A549 (cell line): ENCODE measurements around the gene TBX15.

ENCODE experiments used
- CEBPB ChIP-seq, 2 experiments: fragments of >200 bp in 1 of 2; sonication (Bioruptor Twin) in 1 of 2; formaldehyde crosslinking in 1 of 2; IDR thresholded peaks; 2 replicates each; pipeline ENCODE4 v1.6.1; 2012 to 2016
- EHF ChIP-seq: fragments of 250-450 bp; sonication (Bioruptor Pico); IDR thresholded peaks from 2 replicates; pipeline ENCODE4 v1.5.0; 2020; ENCODE audit warnings: mild to moderate bottlenecking
- FOSL2 ChIP-seq, 2 experiments: fragments of 450-650 bp in 1 of 2; fragments of >200 bp in 1 of 2; sonication (Bioruptor Twin) in 1 of 2; formaldehyde crosslinking; IDR thresholded peaks; 2 replicates each; pipeline versions ENCODE4 v1.5.0 to v1.6.1; 2016 to 2020; ENCODE audit warnings: mild to moderate bottlenecking in 1 of 2, moderate library complexity in 1 of 2
- MYC ChIP-seq: IDR thresholded peaks from 2 replicates; pipeline ENCODE4 v1.6.1; 2012; ENCODE audit warnings: mild to moderate bottlenecking, inconsistent platforms, low read length, improper control_type of control experiment, borderline replicate concordance
- NR3C1 ChIP-seq: fragments of >200 bp; sonication (Bioruptor Twin); formaldehyde crosslinking; IDR thresholded peaks from 3 replicates; pipeline ENCODE4 v1.6.1; 2017
- POLR2A ChIP-seq: IDR thresholded peaks from 2 replicates; pipeline ENCODE4 v1.6.1; 2012; ENCODE audit warnings: mild to moderate bottlenecking, low read length
- RAD21 ChIP-seq, 2 experiments: fragments of >200 bp in 1 of 2; sonication (Bioruptor Twin) in 1 of 2; formaldehyde crosslinking in 1 of 2; IDR thresholded peaks in 1 of 2; conservative IDR thresholded peaks in 1 of 2; 2 replicates in 1 of 2; 3 replicates in 1 of 2; pipeline ENCODE4 v1.6.1; 2012 to 2018; ENCODE audit warnings: inconsistent platforms in 1 of 2
- SMC3 ChIP-seq: fragments of >200 bp; sonication (Bioruptor Twin); formaldehyde crosslinking; IDR thresholded peaks from 3 replicates; pipeline ENCODE4 v1.6.1; 2018; ENCODE audit warnings: inconsistent platforms
- TP53 ChIP-seq: fragments of 250-450 bp; sonication (Bioruptor Pico); IDR thresholded peaks from 2 replicates; pipeline ENCODE4 v1.5.0; 2021; ENCODE audit warnings: mild to moderate bottlenecking, moderate library complexity
- ZFP36 ChIP-seq: fragments of 450-650 bp; IDR thresholded peaks from 2 replicates; pipeline ENCODE4 v1.6.1; 2014; ENCODE audit warnings: borderline replicate concordance; ENCODE audit not compliant: partially characterized antibody
- TF ChIP-seq, protein P1 (sequence below): fragments of >200 bp; sonication (Bioruptor Twin); formaldehyde crosslinking; IDR thresholded peaks from 3 replicates; pipeline ENCODE4 v1.5.1; 2016
- TF ChIP-seq, protein P2 (sequence below): fragments of 450-650 bp; IDR thresholded peaks from 2 replicates; pipeline ENCODE4 v1.6.1; 2014; ENCODE audit warnings: antibody characterized with exemption
- TF ChIP-seq, protein P3 (sequence below): fragments of 200-600 bp; sonication (generic); IDR thresholded peaks from 2 replicates; pipeline ENCODE4 v1.6.1; 2016; ENCODE audit warnings: antibody characterized with exemption, mild to moderate bottlenecking, moderate library complexity
- TF ChIP-seq, protein P4 (sequence below): fragments of 250-450 bp; sonication (Bioruptor Pico); IDR thresholded peaks from 2 replicates; pipeline ENCODE4 v1.5.0; 2021; ENCODE audit warnings: mild to moderate bottlenecking, moderate library complexity, borderline replicate concordance

DNA sequence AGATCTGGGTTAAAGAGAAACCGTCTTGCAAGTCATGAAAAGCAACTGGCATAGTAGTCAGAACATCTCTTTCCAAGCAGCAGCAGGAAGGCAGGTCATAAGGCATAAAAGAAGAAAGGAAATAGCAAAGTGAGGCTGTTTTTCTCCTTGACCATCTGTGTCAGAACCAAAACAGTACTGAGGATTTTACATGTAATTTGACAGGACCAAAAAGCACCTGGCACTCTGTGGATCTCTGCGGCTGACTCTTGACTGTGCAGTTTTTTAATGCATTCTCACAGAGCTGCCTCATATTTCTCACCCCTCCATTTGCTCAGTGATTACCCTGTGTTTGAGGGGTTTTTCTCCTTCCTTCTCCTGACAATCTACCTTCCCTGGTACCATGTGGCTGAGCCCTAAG, 17.7 kb downstream of the TBX15 start:
- TF ChIP-seq FOSL2 (IDR thresholded peaks at IDR 0.05): no peak
- TF ChIP-seq FOSL2 (CRISPR knock-in tag; IDR thresholded peaks at IDR 0.05): no peak
- no peak for TF ChIP-seq CEBPB (IDR thresholded peaks at IDR 0.05)
- no peak for TF ChIP-seq POLR2A
- TF ChIP-seq, protein P1, sequence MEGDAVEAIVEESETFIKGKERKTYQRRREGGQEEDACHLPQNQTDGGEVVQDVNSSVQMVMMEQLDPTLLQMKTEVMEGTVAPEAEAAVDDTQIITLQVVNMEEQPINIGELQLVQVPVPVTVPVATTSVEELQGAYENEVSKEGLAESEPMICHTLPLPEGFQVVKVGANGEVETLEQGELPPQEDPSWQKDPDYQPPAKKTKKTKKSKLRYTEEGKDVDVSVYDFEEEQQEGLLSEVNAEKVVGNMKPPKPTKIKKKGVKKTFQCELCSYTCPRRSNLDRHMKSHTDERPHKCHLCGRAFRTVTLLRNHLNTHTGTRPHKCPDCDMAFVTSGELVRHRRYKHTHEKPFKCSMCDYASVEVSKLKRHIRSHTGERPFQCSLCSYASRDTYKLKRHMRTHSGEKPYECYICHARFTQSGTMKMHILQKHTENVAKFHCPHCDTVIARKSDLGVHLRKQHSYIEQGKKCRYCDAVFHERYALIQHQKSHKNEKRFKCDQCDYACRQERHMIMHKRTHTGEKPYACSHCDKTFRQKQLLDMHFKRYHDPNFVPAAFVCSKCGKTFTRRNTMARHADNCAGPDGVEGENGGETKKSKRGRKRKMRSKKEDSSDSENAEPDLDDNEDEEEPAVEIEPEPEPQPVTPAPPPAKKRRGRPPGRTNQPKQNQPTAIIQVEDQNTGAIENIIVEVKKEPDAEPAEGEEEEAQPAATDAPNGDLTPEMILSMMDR: no peak
- TF ChIP-seq, protein P2, sequence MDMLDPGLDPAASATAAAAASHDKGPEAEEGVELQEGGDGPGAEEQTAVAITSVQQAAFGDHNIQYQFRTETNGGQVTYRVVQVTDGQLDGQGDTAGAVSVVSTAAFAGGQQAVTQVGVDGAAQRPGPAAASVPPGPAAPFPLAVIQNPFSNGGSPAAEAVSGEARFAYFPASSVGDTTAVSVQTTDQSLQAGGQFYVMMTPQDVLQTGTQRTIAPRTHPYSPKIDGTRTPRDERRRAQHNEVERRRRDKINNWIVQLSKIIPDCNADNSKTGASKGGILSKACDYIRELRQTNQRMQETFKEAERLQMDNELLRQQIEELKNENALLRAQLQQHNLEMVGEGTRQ: no peak
- no peak for TF ChIP-seq NR3C1
- TF ChIP-seq MYC: no peak
- TF ChIP-seq, protein P3, sequence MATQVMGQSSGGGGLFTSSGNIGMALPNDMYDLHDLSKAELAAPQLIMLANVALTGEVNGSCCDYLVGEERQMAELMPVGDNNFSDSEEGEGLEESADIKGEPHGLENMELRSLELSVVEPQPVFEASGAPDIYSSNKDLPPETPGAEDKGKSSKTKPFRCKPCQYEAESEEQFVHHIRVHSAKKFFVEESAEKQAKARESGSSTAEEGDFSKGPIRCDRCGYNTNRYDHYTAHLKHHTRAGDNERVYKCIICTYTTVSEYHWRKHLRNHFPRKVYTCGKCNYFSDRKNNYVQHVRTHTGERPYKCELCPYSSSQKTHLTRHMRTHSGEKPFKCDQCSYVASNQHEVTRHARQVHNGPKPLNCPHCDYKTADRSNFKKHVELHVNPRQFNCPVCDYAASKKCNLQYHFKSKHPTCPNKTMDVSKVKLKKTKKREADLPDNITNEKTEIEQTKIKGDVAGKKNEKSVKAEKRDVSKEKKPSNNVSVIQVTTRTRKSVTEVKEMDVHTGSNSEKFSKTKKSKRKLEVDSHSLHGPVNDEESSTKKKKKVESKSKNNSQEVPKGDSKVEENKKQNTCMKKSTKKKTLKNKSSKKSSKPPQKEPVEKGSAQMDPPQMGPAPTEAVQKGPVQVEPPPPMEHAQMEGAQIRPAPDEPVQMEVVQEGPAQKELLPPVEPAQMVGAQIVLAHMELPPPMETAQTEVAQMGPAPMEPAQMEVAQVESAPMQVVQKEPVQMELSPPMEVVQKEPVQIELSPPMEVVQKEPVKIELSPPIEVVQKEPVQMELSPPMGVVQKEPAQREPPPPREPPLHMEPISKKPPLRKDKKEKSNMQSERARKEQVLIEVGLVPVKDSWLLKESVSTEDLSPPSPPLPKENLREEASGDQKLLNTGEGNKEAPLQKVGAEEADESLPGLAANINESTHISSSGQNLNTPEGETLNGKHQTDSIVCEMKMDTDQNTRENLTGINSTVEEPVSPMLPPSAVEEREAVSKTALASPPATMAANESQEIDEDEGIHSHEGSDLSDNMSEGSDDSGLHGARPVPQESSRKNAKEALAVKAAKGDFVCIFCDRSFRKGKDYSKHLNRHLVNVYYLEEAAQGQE: no peak
- TF ChIP-seq TP53: no peak
- TF ChIP-seq SMC3: no peak
- no peak for TF ChIP-seq RAD21 (conservative IDR thresholded peaks at IDR 0.05 in 1 of 2, IDR thresholded peaks at IDR 0.05 in 1 of 2)
- no peak for TF ChIP-seq ZFP36
- TF ChIP-seq, protein P4, sequence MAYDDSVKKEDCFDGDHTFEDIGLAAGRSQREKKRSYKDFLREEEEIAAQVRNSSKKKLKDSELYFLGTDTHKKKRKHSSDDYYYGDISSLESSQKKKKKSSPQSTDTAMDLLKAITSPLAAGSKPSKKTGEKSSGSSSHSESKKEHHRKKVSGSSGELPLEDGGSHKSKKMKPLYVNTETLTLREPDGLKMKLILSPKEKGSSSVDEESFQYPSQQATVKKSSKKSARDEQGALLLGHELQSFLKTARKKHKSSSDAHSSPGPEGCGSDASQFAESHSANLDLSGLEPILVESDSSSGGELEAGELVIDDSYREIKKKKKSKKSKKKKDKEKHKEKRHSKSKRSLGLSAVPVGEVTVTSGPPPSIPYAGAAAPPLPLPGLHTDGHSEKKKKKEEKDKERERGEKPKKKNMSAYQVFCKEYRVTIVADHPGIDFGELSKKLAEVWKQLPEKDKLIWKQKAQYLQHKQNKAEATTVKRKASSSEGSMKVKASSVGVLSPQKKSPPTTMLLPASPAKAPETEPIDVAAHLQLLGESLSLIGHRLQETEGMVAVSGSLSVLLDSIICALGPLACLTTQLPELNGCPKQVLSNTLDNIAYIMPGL: no peak
- no peak for TF ChIP-seq EHF (CRISPR knock-in tag)
